Sciatic nerve (tissue), 2 donors: ENCODE data around the gene MORN5. TPM values are rescaled to one million over a fixed set of nuclear protein-coding genes. Genes with fewer than 3 reads are reported as not detected.
A peak's percentile ranks its signal among the peaks of the same experiment; 100 is the strongest.

Experiments used
- ATAC-seq: fragments of 200-7000 bp; cut with Tn5 transposase; one replicate; pipeline ENCODE4 v1.9.1; 2020; ENCODE audit warnings: mild to moderate bottlenecking, moderate library complexity
- DNase-seq: peaks from one replicate; pipeline ENCODE4 v3.0.0-alpha.2; 2020; ENCODE audit warnings: low spot score
- intact Hi-C: fragments of 100-400 bp; cut with DNase I; formaldehyde crosslinking; loops from one replicate; pipeline ENCODE4 v1.14.2; 2022
- total RNA-seq: library from RNA; stranded (reverse); fragmentation: NEBNext Ultra II Directional; extraction: Animal tissue kit (Norgen Biotek cat#: 25700); gene quantifications from one replicate; pipeline ENCODE4 v1.2.1, GENCODE V29; 2021
- donor health status: DM: no; HTN: no; CAD: no.
- donor health status: DM: no; HTN: no; CAD: no.

The MORN5 gene
- total RNA-seq, 1 donor from 2014 or later = not detected

DNA sequence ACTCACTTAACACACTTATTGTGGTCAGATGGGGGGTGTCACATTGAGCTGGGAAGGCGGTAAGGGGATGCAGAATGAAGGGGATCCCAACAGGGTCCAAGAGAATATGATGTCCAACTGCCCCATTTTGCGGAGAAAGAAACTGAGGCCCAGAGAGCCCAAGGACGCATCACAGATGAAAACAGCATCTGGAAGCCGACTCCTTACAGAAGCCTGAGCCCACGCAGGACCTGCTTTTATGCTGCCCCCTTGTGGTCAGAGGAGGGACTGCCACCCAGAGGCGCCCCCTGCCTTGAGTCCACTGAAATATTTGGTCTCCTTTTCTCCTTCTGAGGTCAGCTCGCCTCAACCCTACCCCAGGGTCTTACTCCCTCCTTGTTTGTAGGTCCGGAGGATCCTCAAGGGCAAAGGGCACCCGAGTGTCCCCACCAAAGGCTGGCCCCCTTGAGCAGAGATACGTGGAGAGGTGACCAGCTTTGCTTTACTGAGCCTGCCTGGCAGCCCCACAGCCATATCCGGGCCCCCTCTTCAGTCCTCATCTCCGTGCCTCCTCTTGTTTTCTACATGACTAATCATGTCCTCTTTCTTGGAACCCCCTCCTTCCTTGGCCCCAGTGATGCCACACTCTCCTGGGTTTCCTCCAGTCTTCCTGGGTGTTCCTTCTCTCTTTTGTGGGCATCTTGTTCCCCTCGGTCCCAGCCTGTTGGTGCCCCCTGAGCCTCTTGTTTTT is 36.6 kb upstream of the MORN5 start:
- DNase-seq = peak; percentile 85
- intact Hi-C loops = no loop called here
- peak; percentile 59 for ATAC-seq

DNA sequence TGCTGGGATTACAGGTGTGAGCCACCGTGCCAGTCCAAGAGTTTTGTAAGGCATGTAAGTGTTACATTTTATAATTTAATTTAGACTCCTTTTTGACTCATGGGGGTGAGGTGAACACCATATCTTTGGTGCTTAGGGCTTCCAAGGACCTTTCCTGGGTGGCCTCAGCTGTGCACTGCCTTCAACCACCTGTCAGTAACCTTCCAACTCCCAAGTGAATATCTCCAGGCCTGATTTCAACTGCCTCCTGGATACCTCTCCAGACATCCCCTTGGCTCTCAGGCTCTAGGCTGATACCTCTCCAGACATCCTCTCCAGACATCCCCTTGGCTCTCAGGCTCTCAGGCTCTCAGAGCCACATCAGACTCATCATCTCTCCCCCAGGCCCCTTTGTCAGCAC is 35.7 kb upstream of the MORN5 start:
- DNase-seq = no peak
- intact Hi-C loops = no loop called here
- no peak for ATAC-seq

DNA sequence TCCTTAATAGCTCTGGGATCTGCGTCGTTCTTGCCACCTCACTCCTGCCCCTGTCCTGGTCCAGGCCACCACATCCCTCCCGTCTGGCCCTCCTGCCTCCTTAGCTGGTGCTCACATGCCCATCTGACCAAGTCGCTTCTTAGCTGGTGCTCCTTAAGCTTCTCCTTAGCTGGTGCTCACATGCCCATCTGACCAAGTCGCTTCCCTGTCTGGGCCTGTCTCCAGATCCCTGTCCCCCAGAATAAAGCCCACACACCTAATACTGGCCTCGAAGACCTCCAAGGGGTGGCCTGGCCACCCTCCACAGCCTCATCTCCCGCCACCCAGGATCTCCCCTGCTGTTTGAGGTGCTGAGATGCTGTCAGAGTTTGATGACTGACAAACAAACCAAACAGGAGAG is 35.2 kb upstream of the MORN5 start:
- intact Hi-C loops = no loop called here
- ATAC-seq = no peak

GRCh38 chr9:122125158-122125508 is 34.6 kb upstream of the MORN5 start:
- intact Hi-C loops = no loop called here
- ATAC-seq (peak; percentile 88), DNase-seq (peak; percentile 87)

More for the DNA sequence above, 35.2 kb upstream of the MORN5 start:
- DNase-seq = no peak

GRCh38 chr9:122125509-122126330 is 34.0 kb upstream of the MORN5 start:
- intact Hi-C loops = loop anchor here (2.0 kb wide), 1 partner anchor 221 kb away; no protein-coding TSS in a partner anchor
- DNase-seq (no peak), ATAC-seq (peak; percentile 8)

GRCh38 chr9:122126331-122127261 is 33.1 kb upstream of the MORN5 start:
- DNase-seq (peak; percentile 47), ATAC-seq (no peak)
- intact Hi-C loops = loop anchor here (2.0 kb wide), 1 partner anchor 220 kb away; no protein-coding TSS in a partner anchor

GRCh38 chr9:122127396-122127798 is 32.3 kb upstream of the MORN5 start:
- intact Hi-C loops = loop anchor here (2.0 kb wide), 1 partner anchor 219 kb away; no protein-coding TSS in a partner anchor
- ATAC-seq = no peak
- DNase-seq = peak; percentile 49

GRCh38 chr9:122128007-122128968 is 31.4 kb upstream of the MORN5 start:
- ATAC-seq (no peak), DNase-seq (peak; percentile 53)
- intact Hi-C loops = loop anchor here (2.0 kb wide), 1 partner anchor 73 kb away; no protein-coding TSS in a partner anchor

DNA sequence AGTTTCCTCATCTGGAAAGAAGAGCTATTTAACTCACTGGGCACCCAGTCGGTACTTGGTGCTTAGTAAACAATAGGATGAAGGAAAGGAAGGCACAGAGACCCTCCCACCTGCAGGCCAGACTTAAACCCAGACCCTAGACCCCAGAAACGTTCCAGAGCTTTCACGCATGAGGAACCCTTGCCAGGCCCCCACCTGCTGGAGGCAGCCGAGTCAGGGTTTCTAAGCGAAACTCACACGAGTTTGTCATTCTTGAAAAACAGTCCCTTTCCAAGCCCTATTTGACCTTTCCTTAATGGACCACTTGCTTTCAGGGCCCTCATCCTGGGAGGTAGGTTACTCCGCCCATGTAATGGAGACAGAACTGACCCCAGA is 30.8 kb upstream of the MORN5 start:
- ATAC-seq = no peak
- DNase-seq = peak; percentile 14
- intact Hi-C loops = loop anchor here (2.0 kb wide), 1 partner anchor 72 kb away; no protein-coding TSS in a partner anchor

DNA sequence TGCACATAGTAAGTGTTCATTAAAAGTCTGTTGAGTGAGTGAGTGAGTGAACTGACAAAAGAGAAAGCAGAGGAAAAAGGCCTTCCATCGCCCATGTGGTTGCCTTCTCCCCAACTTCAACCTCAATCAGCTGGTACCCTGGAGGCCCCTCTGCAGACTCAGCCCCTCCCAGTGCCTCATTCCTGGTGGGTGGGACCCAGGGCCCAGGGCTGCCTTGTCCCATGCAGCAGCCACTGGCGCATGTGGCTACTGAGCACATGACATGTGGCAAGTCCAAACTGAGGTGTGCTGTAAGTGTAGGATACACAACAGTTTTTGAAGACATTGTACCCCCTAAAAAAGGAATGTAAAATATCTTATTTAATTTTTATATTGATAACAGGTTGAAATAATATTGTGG is 29.7 kb upstream of the MORN5 start:
- ATAC-seq (no peak), DNase-seq (peak; percentile 6)
- intact Hi-C loops = loop anchor here (2.0 kb wide), 1 partner anchor 71 kb away; no protein-coding TSS in a partner anchor

GRCh38 chr9:122130837-122131236 is 28.9 kb upstream of the MORN5 start:
- intact Hi-C loops = no loop called here
- DNase-seq = no peak
- ATAC-seq = no peak

DNA sequence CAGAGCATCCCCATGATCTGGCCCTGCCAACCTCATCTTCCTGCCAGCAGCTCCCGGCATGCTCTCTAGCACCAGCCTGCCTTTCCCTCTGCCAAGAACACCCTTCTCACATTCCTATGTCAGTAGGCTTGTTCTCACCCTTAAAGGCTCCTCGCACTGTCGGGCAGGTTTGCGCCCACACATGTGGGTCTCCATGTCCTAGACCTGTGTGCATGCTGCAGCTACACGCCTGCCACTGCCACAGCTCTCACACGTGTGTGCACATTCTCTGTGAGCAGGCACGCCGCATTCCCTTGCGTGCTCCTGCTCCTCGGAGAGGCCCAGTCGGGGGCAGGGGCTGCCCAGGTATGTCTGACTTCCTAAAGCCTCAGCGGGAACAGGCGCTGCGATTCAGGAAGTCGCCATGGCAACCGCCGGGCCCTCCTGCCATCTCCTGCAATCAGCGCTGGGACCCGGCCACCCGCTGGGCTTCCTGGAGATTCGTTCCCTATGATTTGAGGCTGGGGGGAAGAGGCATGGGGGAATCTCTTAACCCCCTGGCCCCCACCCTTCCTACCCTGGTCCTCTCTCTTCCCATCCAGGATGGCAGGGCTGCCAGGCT is 28.2 kb upstream of the MORN5 start:
- no peak for ATAC-seq
- DNase-seq = no peak
- intact Hi-C loops = no loop called here

- no peak for ATAC-seq
- DNase-seq = no peak
- intact Hi-C loops = no loop called here
Measured at GRCh38 chr9:122132539-122132938, 27.2 kb upstream of the MORN5 start.

- DNase-seq = no peak
- no peak for ATAC-seq
- intact Hi-C loops = no loop called here
Measured at GRCh38 chr9:122133263-122133983, 26.3 kb upstream of the MORN5 start.

DNA sequence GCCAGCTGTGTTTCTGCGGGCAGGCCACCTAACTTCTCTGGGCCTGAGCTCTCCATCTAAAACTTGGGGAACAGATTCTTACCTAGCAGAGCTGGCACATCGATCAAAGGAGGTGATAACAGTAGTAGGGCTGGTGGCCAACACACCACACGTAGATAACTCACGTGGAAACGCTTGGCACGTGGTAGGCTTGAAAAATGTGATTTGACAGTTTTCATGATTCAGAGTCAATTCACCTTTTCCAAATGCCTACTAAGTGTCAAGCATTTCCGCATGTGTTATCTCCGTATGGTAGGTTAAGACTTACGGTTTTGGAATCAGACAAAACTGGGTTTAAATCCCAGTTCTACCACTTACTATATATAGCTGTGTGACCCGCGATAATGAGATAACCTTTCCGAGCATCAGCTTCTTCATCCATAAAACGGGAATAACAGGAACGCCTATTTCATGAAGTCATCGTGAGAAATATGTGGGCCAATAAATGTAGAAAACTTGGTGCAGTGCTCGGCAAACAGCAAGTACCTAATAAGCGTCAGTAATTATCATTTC is 25.6 kb upstream of the MORN5 start:
- no peak for DNase-seq
- no peak for ATAC-seq
- intact Hi-C loops = no loop called here

- ATAC-seq = no peak
- intact Hi-C loops = no loop called here
- DNase-seq = no peak
Measured at GRCh38 chr9:122134822-122135528, 24.7 kb upstream of the MORN5 start.
